ENCODE data around the gene ATP6V0A1.

ATP6V0A1 gene

DNA sequence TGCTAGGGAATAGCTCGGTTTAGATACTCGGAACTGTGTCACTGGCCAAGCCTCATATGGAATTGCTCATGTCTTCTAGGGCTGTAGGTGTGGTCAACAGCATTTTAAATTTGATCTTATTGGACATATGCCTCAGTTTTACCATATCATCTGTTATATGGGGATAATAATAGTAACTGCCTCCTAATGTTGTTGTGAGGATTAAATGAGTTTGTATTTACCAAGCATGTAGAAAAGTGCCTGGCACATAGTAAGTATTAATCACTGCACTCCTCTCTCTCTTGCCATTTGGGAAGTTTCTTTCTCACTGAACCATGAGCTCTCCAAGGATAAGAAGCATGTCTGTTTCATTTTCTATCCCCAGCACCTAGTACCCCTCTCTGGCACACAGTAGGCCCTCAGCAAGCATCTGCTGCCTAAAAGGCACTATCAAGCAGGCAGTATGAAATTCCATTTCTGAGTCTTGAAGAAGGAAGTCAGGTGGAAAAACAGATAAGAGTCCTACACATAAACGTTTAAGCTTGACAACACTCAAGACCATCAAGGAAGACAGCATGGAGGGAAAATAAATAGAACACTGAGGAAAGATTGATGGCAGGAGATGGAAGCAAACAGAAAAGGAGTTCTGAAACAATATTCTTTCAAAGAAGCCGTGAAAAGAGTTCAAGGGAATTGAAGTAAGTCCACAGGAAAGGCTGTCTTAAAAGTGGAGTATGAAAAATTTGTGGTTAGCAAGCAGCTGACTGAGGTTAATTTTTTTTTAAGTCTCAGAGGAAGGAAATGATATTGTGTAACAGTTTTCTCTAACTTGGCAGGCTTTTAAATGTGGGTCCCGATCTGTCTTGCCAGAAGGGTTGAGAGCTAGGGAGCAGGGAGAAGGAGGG lies 2.2 kb upstream of the ATP6V0A1 start:
- no peaks in the 10 kb centered on the region for H3K9me3 ChIP-seq (ENCODE audit: insufficient read depth, low read length)
- no peaks in the 10 kb centered on the region for H3K4me1 ChIP-seq (ENCODE audit: insufficient read depth, insufficient read length)
- H3K9ac ChIP-seq (ENCODE audit: insufficient read length, low read depth) = no peak overlapping the region
- peaks cover 8% of the 10 kb centered on the region for H3K36me3 ChIP-seq (ENCODE audit: insufficient read depth, insufficient read length, low read length)
- TF ChIP-seq ZNF274 (IDR thresholded peaks at IDR 0.05; ENCODE audit: low read depth, low read length) = no peak
- TF ChIP-seq YY1 (IDR thresholded peaks at IDR 0.05; ENCODE audit: insufficient read depth, insufficient read length) = no peak
- TF ChIP-seq SUZ12 (IDR thresholded peaks at IDR 0.05; ENCODE audit: extremely low read depth, insufficient read depth, insufficient read length) = no peak
- no peaks in the 10 kb centered on the region for H3K27me3 ChIP-seq (ENCODE audit: insufficient read depth, insufficient read length)
- H3K4me3 ChIP-seq (ENCODE audit: insufficient read length, low read depth) = no peak overlapping the region
- no peak for DNase-seq (ENCODE audit: low read depth, low spot score)

DNA sequence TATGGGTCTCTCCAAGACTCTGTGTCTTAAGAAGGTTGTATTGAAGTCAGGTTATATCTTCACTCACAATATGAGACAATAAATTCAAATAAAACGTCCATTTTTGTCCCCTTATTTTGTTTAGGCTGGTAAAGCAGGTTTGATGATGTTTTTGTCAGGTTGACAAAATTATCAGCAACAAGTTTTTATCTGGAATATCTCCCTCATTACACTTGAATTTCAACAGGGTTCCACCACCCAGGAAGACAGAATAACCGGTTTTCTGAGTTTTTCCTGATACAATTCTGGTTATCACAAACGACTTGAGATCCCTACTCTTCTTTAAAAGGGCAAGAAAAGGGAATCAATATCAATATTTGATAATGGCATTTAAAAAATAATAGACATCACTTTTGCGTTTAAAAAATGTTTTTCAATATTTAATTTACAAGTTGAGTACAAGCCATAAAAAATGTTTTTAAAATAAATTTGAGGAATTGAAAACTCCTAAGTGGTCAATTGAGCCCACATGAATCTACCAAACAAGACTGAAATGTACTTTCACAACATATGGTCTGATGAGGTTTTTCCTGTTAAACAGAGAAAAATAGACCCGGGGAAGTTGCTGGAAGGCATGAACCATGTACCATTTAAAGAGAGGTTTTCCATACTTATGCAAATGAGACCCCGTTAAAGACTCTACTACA lies 1.4 kb upstream of the ATP6V0A1 start:
- H3K9ac ChIP-seq (ENCODE audit: insufficient read length, low read depth) = no peak overlapping the region

DNA sequence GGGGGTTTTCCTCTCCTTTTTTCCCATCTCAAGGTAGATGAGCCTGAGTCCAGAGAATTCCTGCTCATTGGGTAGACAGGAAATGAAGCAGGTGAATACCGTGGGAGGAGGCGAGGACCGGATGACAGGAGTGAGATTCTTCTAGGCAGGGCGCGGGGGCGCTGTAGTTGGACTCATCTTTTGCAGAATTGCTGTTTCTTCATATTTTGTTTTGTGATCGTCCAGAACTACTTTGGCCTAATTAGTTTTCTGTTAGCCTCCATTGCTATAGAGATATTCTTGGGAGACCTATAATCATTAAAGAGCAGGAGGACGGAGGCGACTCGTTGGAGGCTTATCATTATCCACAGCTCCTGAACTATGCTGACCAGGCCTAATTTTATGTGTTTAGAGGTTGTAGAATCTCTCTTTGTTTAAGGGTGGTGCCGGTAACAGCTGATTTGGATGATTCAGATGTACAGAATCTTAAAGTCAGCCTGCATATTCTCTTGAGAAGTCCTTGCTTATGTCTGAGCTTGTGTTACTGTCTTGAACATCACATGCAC lies 650 bp downstream of the ATP6V0A1 start:
- no peak for DNase-seq (ENCODE audit: low read depth, low spot score)
- Histone ChIP-seq H3K36me3 (ENCODE audit: insufficient read depth, insufficient read length, low read length) (peaks cover 25% of the 10 kb centered on the region), H3K9ac (ENCODE audit: insufficient read length, low read depth) (peak overlapping the region; percentile 90), H3K27me3 (ENCODE audit: insufficient read depth, insufficient read length) (no peaks in the 10 kb centered on the region), H3K4me3 (ENCODE audit: insufficient read length, low read depth) (peak overlapping the region; percentile 84), H3K4me1 (ENCODE audit: insufficient read depth, insufficient read length) (no peaks in the 10 kb centered on the region), H3K9me3 (ENCODE audit: insufficient read depth, low read length) (no peaks in the 10 kb centered on the region)
- TF ChIP-seq SUZ12 (IDR thresholded peaks at IDR 0.05; ENCODE audit: extremely low read depth, insufficient read depth, insufficient read length) = no peak
- TF ChIP-seq ZNF274 (IDR thresholded peaks at IDR 0.05; ENCODE audit: low read depth, low read length) = no peak
- TF ChIP-seq YY1 (IDR thresholded peaks at IDR 0.05; ENCODE audit: insufficient read depth, insufficient read length) = no peak

More for the DNA sequence above, 1.4 kb upstream of the ATP6V0A1 start:
- no peak overlapping the region for H3K4me3 ChIP-seq (ENCODE audit: insufficient read length, low read depth)
- H3K27me3 ChIP-seq (ENCODE audit: insufficient read depth, insufficient read length) = no peaks in the 10 kb centered on the region
- TF ChIP-seq SUZ12 (IDR thresholded peaks at IDR 0.05; ENCODE audit: extremely low read depth, insufficient read depth, insufficient read length) (no peak), ZNF274 (IDR thresholded peaks at IDR 0.05; ENCODE audit: low read depth, low read length) (no peak), YY1 (IDR thresholded peaks at IDR 0.05; ENCODE audit: insufficient read depth, insufficient read length) (no peak)
- no peaks in the 10 kb centered on the region for H3K4me1 ChIP-seq (ENCODE audit: insufficient read depth, insufficient read length)
- peaks cover 16% of the 10 kb centered on the region for H3K36me3 ChIP-seq (ENCODE audit: insufficient read depth, insufficient read length, low read length)
- no peak for DNase-seq (ENCODE audit: low read depth, low spot score)
- H3K9me3 ChIP-seq (ENCODE audit: insufficient read depth, low read length) = no peaks in the 10 kb centered on the region

DNA sequence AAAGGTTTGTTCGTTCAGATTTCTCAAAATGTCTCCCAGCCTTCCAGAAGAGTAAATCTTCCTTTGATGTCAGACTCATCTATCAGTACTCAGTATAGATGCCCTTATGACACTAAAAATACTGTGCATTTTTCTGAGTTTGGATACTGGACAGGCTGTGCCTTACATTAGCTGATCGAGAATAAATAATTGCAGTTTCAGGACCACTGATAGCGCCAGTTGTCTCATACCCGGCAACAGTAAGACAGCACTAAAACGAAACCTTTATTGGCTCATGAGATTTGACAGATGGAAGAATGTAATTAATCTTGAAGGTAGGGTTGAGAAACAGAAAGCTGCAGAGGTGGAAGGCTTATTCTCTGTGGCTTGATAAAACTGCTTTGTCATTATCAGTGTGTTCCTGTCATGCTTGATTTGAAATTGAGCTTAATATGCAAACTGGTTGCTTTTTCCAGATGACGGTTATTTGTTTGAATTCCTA lies 1.2 kb downstream of the ATP6V0A1 start:
- Histone ChIP-seq H3K4me1 (ENCODE audit: insufficient read depth, insufficient read length) (no peaks in the 10 kb centered on the region), H3K27me3 (ENCODE audit: insufficient read depth, insufficient read length) (no peaks in the 10 kb centered on the region), H3K9ac (ENCODE audit: insufficient read length, low read depth) (no peak overlapping the region), H3K36me3 (ENCODE audit: insufficient read depth, insufficient read length, low read length) (peaks cover 30% of the 10 kb centered on the region), H3K4me3 (ENCODE audit: insufficient read length, low read depth) (peak overlapping the region; percentile 84), H3K9me3 (ENCODE audit: insufficient read depth, low read length) (no peaks in the 10 kb centered on the region)
- DNase-seq (ENCODE audit: low read depth, low spot score) = no peak
- TF ChIP-seq SUZ12 (IDR thresholded peaks at IDR 0.05; ENCODE audit: extremely low read depth, insufficient read depth, insufficient read length) = no peak
- TF ChIP-seq YY1 (IDR thresholded peaks at IDR 0.05; ENCODE audit: insufficient read depth, insufficient read length) = no peak
- TF ChIP-seq ZNF274 (IDR thresholded peaks at IDR 0.05; ENCODE audit: low read depth, low read length) = no peak

DNA sequence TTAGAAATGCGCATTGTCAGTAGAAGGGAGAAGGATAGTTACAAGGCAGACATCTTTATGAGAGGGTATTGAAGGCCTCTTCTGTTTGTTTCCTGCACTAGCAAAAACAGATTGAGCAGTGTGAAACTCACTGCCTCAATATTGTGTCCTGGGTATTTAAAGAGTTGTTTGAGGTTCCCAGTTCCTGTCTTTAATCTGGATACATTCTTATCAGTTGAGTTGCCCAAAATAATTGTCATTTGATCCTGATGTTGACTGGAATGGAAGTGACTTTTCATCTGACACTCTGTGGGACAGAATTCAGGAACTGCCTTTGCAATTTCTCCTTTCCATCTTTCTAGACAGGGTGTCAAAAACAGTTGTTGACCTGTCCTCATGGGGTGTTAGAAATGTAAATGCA lies 1.7 kb downstream of the ATP6V0A1 start:
- H3K9me3 ChIP-seq (ENCODE audit: insufficient read depth, low read length) = no peaks in the 10 kb centered on the region
- TF ChIP-seq YY1 (IDR thresholded peaks at IDR 0.05; ENCODE audit: insufficient read depth, insufficient read length) (no peak), ZNF274 (IDR thresholded peaks at IDR 0.05; ENCODE audit: low read depth, low read length) (no peak), SUZ12 (IDR thresholded peaks at IDR 0.05; ENCODE audit: extremely low read depth, insufficient read depth, insufficient read length) (no peak)
- peaks cover 30% of the 10 kb centered on the region for H3K36me3 ChIP-seq (ENCODE audit: insufficient read depth, insufficient read length, low read length)
- no peaks in the 10 kb centered on the region for H3K4me1 ChIP-seq (ENCODE audit: insufficient read depth, insufficient read length)
- no peak for DNase-seq (ENCODE audit: low read depth, low spot score)
- no peaks in the 10 kb centered on the region for H3K27me3 ChIP-seq (ENCODE audit: insufficient read depth, insufficient read length)
- H3K4me3 ChIP-seq (ENCODE audit: insufficient read length, low read depth) = no peak overlapping the region
- no peak overlapping the region for H3K9ac ChIP-seq (ENCODE audit: insufficient read length, low read depth)

DNA sequence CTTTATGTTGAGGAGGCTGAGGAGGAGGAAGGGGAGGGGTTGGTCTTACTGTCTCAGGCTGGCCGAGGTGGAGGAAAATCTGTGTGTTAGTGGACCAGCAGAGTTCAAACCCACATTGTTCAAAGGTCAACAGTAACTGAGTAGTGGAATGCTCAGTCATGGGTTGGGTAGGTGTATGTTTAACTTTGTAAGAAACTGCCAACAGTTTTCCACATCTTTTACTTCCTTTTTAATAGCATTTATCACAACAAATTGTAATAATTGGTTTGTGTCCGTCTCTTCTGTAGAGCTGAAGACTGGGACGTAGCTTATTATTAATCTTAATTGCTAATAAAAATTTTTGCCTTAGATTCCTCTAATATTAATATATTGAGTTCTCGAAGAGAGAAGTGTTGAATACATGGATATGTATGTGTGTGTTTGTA lies 5.3 kb downstream of the ATP6V0A1 start:
- peaks cover 60% of the 10 kb centered on the region for H3K36me3 ChIP-seq (ENCODE audit: insufficient read depth, insufficient read length, low read length)
- DNase-seq (ENCODE audit: low read depth, low spot score) = no peak
- H3K4me3 ChIP-seq (ENCODE audit: insufficient read length, low read depth) = no peak overlapping the region

More for the DNA sequence above, 5.3 kb downstream of the ATP6V0A1 start:
- TF ChIP-seq ZNF274 (IDR thresholded peaks at IDR 0.05; ENCODE audit: low read depth, low read length) = no peak
- TF ChIP-seq YY1 (IDR thresholded peaks at IDR 0.05; ENCODE audit: insufficient read depth, insufficient read length) = no peak
- TF ChIP-seq SUZ12 (IDR thresholded peaks at IDR 0.05; ENCODE audit: extremely low read depth, insufficient read depth, insufficient read length) = no peak
- Histone ChIP-seq H3K4me1 (ENCODE audit: insufficient read depth, insufficient read length) (no peaks in the 10 kb centered on the region), H3K9ac (ENCODE audit: insufficient read length, low read depth) (no peak overlapping the region), H3K9me3 (ENCODE audit: insufficient read depth, low read length) (no peaks in the 10 kb centered on the region), H3K27me3 (ENCODE audit: insufficient read depth, insufficient read length) (no peaks in the 10 kb centered on the region)

Data from NT2/D1 (cell line).